IPS-20b (cell line): ENCODE measurements around the gene JADE3.

ENCODE experiments used
- H3K27ac ChIP-seq: one replicate; pipeline ENCODE4 v1.5.1; 2013; ENCODE audit warnings: low read length
- H3K27me3 ChIP-seq: 2 replicates; pipeline ENCODE4 v1.6.1; 2013; ENCODE audit warnings: mild to moderate bottlenecking, low read length, inconsistent platforms; ENCODE audit not compliant: insufficient read depth
- H3K36me3 ChIP-seq: 2 replicates; pipeline ENCODE4 v1.6.1; 2013; ENCODE audit warnings: low read depth, mild to moderate bottlenecking, inconsistent platforms, low read length, moderate library complexity; ENCODE audit not compliant: insufficient read depth
- H3K4me1 ChIP-seq: 2 replicates; pipeline ENCODE4 v1.6.1; 2013; ENCODE audit warnings: mild to moderate bottlenecking, control low read depth, inconsistent platforms, low read length, moderate library complexity; ENCODE audit not compliant: insufficient read depth
- H3K4me3 ChIP-seq: 2 replicates; pipeline ENCODE4 v1.5.1; 2013; ENCODE audit warnings: mild to moderate bottlenecking, low read length, inconsistent platforms
- H3K9ac ChIP-seq: 2 replicates; pipeline ENCODE4 v1.6.1; 2013; ENCODE audit warnings: low read depth, mild to moderate bottlenecking, inconsistent platforms, low read length, moderate library complexity
- H3K9me3 ChIP-seq: 2 replicates; pipeline ENCODE4 v1.6.1; 2013; ENCODE audit warnings: mild to moderate bottlenecking, low read depth, low read length, inconsistent platforms; ENCODE audit not compliant: insufficient read depth

The JADE3 gene

GRCh38 chrX:47059142-47059874, 147.1 kb downstream of the JADE3 start:
- no peak overlapping the region for H3K4me3 ChIP-seq
- H3K36me3 ChIP-seq, result peaks cover 46% of the 10 kb centered on the region
- no peaks in the 10 kb centered on the region for H3K4me1 ChIP-seq
- H3K9ac ChIP-seq, result no peak overlapping the region
- no peaks in the 10 kb centered on the region for H3K27me3 ChIP-seq
- H3K9me3 ChIP-seq, result no peaks in the 10 kb centered on the region
- no peak overlapping the region for H3K27ac ChIP-seq

DNA sequence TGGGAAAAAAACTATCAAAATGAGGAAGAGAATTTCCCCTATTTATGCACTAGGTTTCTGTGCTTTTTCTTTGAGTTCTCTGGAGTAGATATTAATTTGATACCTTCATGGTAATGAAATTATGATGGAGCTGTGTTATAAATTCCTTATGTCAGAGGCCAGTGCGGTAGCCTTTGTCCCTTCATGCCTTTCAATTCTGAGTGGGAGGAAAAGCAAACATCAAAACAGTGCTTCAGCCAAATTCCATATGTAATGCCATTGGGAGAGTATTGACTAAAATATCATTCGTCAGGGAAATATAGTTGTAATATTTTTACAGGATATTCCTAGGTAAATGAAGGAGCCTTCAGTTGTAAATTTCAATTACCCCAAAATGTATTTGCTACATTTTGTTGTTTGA, 148.5 kb downstream of the JADE3 start:
- no peaks in the 10 kb centered on the region for H3K27me3 ChIP-seq
- H3K27ac ChIP-seq, result no peak overlapping the region
- no peak overlapping the region for H3K4me3 ChIP-seq
- H3K9ac ChIP-seq, result no peak overlapping the region
- no peaks in the 10 kb centered on the region for H3K9me3 ChIP-seq
- H3K4me1 ChIP-seq, result no peaks in the 10 kb centered on the region
- peaks cover 37% of the 10 kb centered on the region for H3K36me3 ChIP-seq

- H3K27ac ChIP-seq, result no peak overlapping the region
- peaks cover 30% of the 10 kb centered on the region for H3K36me3 ChIP-seq
- H3K27me3 ChIP-seq, result no peaks in the 10 kb centered on the region
- no peaks in the 10 kb centered on the region for H3K4me1 ChIP-seq
- no peak overlapping the region for H3K4me3 ChIP-seq
- no peaks in the 10 kb centered on the region for H3K9me3 ChIP-seq
- H3K9ac ChIP-seq, result no peak overlapping the region
Measured at GRCh38 chrX:47061238-47061919, 149.2 kb downstream of the JADE3 start.

DNA sequence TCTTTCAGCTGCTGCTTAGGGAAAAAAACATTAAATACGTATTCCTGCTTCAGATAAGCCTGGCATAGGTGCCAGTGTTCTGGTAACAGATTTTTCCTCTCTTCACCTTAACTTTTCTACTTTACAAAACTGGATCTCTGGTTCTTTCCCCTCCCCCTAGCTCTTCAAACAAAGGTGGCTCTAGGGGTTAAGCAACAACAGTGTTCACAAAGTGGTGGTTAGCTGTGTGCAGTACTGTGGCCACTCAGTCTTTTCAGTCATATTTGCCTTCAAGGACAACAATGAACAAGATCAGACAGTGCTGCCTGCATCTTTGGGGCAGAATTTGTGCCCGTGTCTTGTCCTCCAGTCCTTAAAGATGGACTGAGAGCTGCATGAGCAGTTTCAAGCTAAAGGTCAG, 151.0 kb downstream of the JADE3 start:
- Histone ChIP-seq H3K4me1 (no peaks in the 10 kb centered on the region), H3K36me3 (peaks cover 14% of the 10 kb centered on the region; the same call in 1 of the 2 replicates), H3K27me3 (no peaks in the 10 kb centered on the region), H3K9ac (no peak overlapping the region), H3K9me3 (no peaks in the 10 kb centered on the region), H3K4me3 (no peak overlapping the region), H3K27ac (no peak overlapping the region)

GRCh38 chrX:47068214-47068613, 156.0 kb downstream of the JADE3 start:
- Histone ChIP-seq H3K4me1 (no peaks in the 10 kb centered on the region), H3K27me3 (no peaks in the 10 kb centered on the region), H3K4me3 (no peak overlapping the region), H3K9me3 (no peaks in the 10 kb centered on the region), H3K27ac (no peak overlapping the region), H3K9ac (no peak overlapping the region), H3K36me3 (no peaks in the 10 kb centered on the region)

DNA sequence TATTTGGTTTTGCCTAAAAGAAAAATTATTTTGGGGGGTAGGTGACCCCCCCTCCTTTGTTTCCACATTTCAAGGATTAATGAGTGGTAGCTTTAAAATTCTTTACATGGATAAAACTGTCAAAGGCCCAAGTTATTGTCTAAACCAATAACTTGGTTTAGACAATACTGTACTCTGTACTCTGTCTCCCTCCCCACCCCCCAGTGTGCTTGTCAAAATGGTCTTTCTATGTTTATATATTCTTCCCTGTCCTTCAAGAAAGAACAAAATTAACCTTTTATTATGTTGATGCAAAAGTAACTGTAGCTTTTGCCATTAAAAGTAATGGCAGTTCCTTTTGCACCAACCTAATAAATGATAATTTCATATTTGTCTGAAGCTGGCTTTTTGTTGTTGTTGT, 156.5 kb downstream of the JADE3 start:
- Histone ChIP-seq H3K27me3 (no peaks in the 10 kb centered on the region), H3K9me3 (no peaks in the 10 kb centered on the region), H3K9ac (no peak overlapping the region), H3K36me3 (no peaks in the 10 kb centered on the region), H3K4me1 (no peaks in the 10 kb centered on the region), H3K27ac (no peak overlapping the region), H3K4me3 (no peak overlapping the region)

DNA sequence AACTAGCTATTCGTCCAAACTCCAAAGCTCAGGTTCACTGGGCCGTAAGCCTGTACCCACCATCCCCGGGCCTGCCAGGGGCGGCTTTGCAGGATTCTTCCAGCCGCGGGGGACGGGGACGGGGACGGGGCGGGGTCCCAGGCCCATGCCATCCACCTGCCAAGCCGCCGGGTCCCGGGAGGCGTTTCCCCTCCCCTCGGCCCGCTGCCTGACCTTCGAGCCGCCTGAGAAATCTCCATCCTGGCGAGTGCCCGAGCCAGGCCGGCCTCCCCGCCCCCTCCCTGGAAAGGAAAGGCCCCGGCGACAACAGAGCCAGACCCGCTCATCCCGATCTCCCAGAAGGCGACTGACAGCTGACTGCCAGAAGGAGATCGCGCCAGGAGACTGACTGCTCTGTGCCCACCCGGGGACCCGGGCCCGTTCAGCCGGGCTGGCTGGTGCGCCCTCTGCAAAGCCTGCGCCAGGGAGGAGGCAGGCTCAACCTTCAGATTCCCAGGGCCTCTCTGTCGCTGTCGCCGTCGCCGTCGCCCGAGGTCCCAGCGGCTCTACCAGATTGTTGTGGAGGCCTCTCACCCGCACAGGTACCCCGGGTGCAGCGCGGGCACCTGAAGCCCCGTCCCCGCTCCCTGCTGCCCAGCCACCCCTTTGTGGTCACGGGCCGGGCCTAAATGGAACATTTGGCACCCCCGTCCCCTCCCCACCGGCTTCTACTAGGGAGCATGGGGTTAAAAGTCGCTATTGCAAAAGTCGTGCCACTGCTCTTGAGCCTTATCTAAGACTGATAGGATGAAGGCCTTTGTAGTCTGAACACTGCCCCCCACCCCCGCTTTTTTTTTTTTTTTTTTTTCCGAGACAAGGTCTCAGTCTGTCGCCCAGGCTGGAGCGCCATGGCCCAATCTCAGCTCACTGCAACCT, 166.2 kb downstream of the JADE3 start, which contains the start of gene RGN:
RGN (plus strand) TSS at position 315 of the 915 bp plus-strand sequence. CDS start 2,702 bp downstream, outside the sequence.
- Histone ChIP-seq H3K4me3 (peak within 1 kb of the TSS; percentile 47; the same call in 1 of the 2 replicates), H3K27ac (no peak within 1 kb of the TSS), H3K9me3 (no peaks in the 10 kb centered on the region), H3K36me3 (no peaks in the 10 kb centered on the region), H3K27me3 (no peaks in the 10 kb centered on the region), H3K9ac (no peak within 1 kb of the TSS), H3K4me1 (no peaks in the 10 kb centered on the region)

- Histone ChIP-seq H3K36me3 (no peaks in the 10 kb centered on the region), H3K4me3 (no peak overlapping the region), H3K4me1 (no peaks in the 10 kb centered on the region)
Measured at GRCh38 chrX:47080215-47080914, 168.1 kb downstream of the JADE3 start.

DNA sequence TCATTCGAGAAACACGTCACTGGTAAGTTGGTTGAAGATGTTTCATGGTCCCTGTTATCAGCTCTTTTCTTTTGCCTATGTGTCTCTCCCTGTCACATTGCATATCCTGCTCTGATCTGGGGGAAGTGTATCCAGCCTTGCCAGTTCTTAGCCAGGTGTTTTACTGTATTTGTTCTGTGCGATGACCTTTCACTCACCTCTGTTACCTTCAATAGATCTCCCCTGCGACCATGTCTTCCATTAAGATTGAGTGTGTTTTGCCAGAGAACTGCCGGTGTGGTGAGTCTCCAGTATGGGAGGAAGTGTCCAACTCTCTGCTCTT, 168.7 kb downstream of the JADE3 start:
- no peak overlapping the region for H3K27ac ChIP-seq
- no peaks in the 10 kb centered on the region for H3K27me3 ChIP-seq
- no peak overlapping the region for H3K9ac ChIP-seq
- H3K4me1 ChIP-seq, result no peaks in the 10 kb centered on the region
- no peaks in the 10 kb centered on the region for H3K36me3 ChIP-seq
- H3K4me3 ChIP-seq, result no peak overlapping the region
- H3K9me3 ChIP-seq, result no peaks in the 10 kb centered on the region

More at GRCh38 chrX:47080215-47080914, 168.1 kb downstream of the JADE3 start:
- Histone ChIP-seq H3K9me3 (no peaks in the 10 kb centered on the region), H3K27me3 (no peaks in the 10 kb centered on the region), H3K27ac (no peak overlapping the region), H3K9ac (no peak overlapping the region)

DNA sequence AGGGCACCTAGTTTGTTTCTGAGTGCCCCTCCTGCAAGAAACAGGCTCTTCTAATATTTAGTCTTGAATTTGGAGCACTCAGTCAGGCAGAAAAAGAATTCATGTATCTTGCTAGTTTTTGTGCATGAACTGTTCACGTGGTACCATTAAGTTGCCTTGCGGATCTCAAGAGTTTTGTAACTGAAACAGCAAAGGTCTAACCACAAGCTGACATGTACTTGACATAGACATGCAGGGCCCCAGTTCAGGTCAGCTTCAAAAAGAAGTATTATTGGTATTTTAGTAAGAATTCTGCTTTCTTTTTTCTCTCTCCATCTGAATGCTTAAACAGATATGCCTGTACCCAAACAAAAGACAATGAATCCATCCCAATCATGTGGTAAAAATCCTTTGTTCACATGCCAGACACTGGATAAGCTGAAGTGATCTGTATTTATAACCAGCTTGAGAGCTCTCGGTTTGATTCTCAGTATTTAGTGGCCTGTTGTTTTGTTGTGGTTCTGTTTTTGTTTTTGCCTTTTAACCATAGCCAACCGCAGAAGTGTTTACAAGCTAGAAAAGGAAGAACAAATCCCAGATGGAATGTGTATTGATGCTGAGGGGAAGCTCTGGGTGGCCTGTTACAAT, 179.0 kb downstream of the JADE3 start:
- Histone ChIP-seq H3K9ac (no peak overlapping the region; the same call in 1 of the 2 replicates), H3K36me3 (no peaks in the 10 kb centered on the region), H3K9me3 (no peaks in the 10 kb centered on the region), H3K27ac (no peak overlapping the region), H3K4me3 (no peak overlapping the region), H3K4me1 (peaks cover 7% of the 10 kb centered on the region; the same call in 1 of the 2 replicates), H3K27me3 (no peaks in the 10 kb centered on the region)

GRCh38 chrX:47093248-47093647, 181.0 kb downstream of the JADE3 start:
- H3K27ac ChIP-seq, result no peak overlapping the region
- no peaks in the 10 kb centered on the region for H3K9me3 ChIP-seq
- no peak overlapping the region for H3K9ac ChIP-seq
- no peaks in the 10 kb centered on the region for H3K27me3 ChIP-seq
- H3K36me3 ChIP-seq, result no peaks in the 10 kb centered on the region
- peaks cover 10% of the 10 kb centered on the region; the same call in 1 of the 2 replicates for H3K4me1 ChIP-seq
- no peak overlapping the region for H3K4me3 ChIP-seq
